Stimulated activated effector memory CD8-positive, alpha-beta T cell treated with anti-CD3 and anti-CD28 coated beads, Interleukin-12 subunit alpha, Interleukin-12 subunit beta, amount 100 ng/mL, for 72 hours (primary cell): ENCODE results near the gene NFKBIE.

ENCODE experiments used
- ATAC-seq: fragments of 150-1000 bp; cut with Tn5 transposase; 2 replicates; pipeline ENCODE4 v1.10.0; 2021
- DNase-seq, 2 donors: peaks; one replicate each; pipeline ENCODE4 v3.0.0; 2021 to 2022; ENCODE audit warnings: low spot score in 2 of 2
- H3K27ac Mint-ChIP-seq: one replicate; pipeline ENCODE4 v1.8.0; 2022; ENCODE audit warnings: mild to moderate bottlenecking, mixed read lengths
- H3K36me3 Mint-ChIP-seq: one replicate; pipeline ENCODE4 v1.8.0; 2022; ENCODE audit warnings: mild to moderate bottlenecking, mixed read lengths
- H3K4me1 Mint-ChIP-seq: one replicate; pipeline ENCODE4 v1.8.0; 2022; ENCODE audit warnings: mixed read lengths
- H3K4me3 Mint-ChIP-seq: one replicate; pipeline ENCODE4 v1.8.0; 2022; ENCODE audit warnings: mild to moderate bottlenecking, mixed read lengths
- H3K9me3 Mint-ChIP-seq: one replicate; pipeline ENCODE4 v1.8.0; 2022; ENCODE audit warnings: mixed read lengths

The NFKBIE gene

DNA sequence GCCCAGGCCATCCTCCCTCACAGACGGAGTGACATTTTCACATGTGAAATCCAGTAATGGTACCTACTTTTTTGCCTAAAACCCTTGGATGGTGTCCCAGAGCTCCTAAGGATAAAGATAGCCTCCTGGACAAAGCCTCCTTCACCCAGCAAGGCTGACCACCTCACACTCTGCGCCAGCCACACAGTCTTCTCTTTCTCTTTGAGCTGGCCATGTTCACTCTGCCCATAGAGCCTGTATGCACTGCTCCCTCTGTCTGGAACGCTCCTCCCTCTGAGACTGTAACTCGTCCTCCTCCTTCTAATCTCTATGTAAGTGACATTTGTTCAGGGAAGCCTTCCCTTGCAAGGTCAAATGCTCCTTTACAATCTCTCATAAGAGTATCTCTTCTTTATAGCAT lies 19.5 kb upstream of the NFKBIE start:
- no peaks in the 10 kb centered on the region for H3K9me3 Mint-ChIP-seq
- no peak for ATAC-seq
- H3K4me1 Mint-ChIP-seq: no peaks in the 10 kb centered on the region
- peaks cover 4% of the 10 kb centered on the region for H3K36me3 Mint-ChIP-seq
- no peak overlapping the region for H3K4me3 Mint-ChIP-seq
- DNase-seq: no peak
- no peak overlapping the region for H3K27ac Mint-ChIP-seq

DNA sequence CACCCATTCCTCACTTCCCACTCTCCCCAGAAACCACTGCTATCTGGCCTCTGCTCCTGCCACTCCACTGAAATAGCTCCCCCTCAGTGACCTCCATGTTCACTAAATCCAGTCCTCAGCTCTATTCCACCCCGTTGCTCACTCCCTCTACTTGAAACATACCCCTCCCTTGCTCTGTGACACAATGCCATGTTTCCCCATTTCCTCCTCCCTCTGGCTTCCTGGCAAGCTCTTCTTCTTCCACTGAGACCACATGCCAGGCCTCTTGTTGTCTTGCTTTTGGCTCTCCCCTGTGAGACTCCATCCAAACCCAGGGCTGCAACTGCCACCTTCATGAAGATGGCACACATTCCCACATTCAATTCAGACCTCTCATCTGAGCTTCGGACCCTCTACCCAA lies 18.8 kb upstream of the NFKBIE start:
- H3K27ac Mint-ChIP-seq: no peak overlapping the region
- no peaks in the 10 kb centered on the region for H3K36me3 Mint-ChIP-seq
- H3K4me3 Mint-ChIP-seq: no peak overlapping the region

GRCh38 chr6:44278774-44279697 lies 13.7 kb upstream of the NFKBIE start:
- Mint-ChIP-seq H3K4me3 (no peak overlapping the region), H3K9me3 (no peaks in the 10 kb centered on the region), H3K27ac (no peak overlapping the region), H3K36me3 (no peaks in the 10 kb centered on the region), H3K4me1 (peaks cover 6% of the 10 kb centered on the region)
- DNase-seq (no peak), ATAC-seq (no peak)

More for the DNA sequence above, 18.8 kb upstream of the NFKBIE start:
- DNase-seq (no peak), ATAC-seq (no peak)
- Mint-ChIP-seq H3K4me1 (peaks cover 4% of the 10 kb centered on the region), H3K9me3 (no peaks in the 10 kb centered on the region)

GRCh38 chr6:44278315-44278714 lies 13.0 kb upstream of the NFKBIE start:
- Mint-ChIP-seq H3K27ac (no peak overlapping the region), H3K9me3 (no peaks in the 10 kb centered on the region), H3K4me3 (no peak overlapping the region), H3K36me3 (no peaks in the 10 kb centered on the region), H3K4me1 (peaks cover 6% of the 10 kb centered on the region)
- no peak for DNase-seq
- ATAC-seq: no peak

GRCh38 chr6:44277763-44278162 lies 12.4 kb upstream of the NFKBIE start:
- H3K36me3 Mint-ChIP-seq: no peaks in the 10 kb centered on the region
- peaks cover 6% of the 10 kb centered on the region for H3K4me1 Mint-ChIP-seq
- H3K27ac Mint-ChIP-seq: no peak overlapping the region
- no peak overlapping the region for H3K4me3 Mint-ChIP-seq
- no peak for DNase-seq
- no peaks in the 10 kb centered on the region for H3K9me3 Mint-ChIP-seq
- no peak for ATAC-seq

DNA sequence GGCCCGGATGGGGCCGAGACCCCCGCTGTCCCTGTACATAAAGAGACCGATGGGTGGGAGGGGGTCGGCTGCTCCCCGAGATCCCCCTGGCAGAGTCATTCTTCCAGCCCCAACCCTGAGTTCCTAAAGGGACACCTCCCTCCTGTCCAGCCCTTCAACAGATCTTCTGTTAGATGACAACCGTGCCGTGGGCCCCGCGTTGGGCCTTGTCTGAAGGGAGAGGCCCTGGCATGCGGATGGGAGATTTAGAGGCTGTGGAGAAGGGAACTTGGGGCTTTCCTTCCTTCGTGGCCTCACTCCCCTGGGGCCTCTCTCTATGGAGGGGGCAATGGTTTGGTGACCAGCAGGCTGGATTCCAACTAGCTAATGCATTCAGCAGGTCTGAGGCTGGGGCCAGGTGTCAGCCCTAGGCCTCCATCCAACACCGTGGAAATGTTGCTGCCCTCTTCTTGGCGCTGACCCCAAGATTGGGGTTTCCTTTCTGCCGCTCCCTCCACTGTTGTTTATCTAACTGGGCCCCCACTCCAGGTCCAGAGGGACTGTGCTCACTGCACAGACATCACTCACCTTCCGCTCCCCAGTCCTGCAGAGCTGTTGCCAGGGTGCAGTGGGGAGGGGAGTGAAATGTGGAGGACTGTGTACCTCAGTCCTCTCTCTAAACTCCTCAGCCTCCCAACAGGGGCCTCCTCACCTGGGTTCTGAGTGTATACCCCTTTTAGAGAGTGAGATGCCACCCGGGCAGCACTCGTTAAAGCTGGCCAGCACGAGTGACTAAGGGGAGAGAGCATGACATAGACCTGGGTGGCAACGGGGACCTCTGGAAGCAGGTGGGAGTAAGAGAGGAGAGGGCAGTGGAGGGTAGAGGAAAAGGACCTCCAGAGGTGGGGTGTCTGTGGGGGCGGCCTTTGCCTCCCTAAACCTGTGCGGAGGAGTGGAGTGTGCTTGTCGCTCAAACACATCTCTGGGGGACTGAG lies 11.6 kb upstream of the NFKBIE start:
- peak overlapping the region; percentile 17 for H3K4me3 Mint-ChIP-seq

DNA sequence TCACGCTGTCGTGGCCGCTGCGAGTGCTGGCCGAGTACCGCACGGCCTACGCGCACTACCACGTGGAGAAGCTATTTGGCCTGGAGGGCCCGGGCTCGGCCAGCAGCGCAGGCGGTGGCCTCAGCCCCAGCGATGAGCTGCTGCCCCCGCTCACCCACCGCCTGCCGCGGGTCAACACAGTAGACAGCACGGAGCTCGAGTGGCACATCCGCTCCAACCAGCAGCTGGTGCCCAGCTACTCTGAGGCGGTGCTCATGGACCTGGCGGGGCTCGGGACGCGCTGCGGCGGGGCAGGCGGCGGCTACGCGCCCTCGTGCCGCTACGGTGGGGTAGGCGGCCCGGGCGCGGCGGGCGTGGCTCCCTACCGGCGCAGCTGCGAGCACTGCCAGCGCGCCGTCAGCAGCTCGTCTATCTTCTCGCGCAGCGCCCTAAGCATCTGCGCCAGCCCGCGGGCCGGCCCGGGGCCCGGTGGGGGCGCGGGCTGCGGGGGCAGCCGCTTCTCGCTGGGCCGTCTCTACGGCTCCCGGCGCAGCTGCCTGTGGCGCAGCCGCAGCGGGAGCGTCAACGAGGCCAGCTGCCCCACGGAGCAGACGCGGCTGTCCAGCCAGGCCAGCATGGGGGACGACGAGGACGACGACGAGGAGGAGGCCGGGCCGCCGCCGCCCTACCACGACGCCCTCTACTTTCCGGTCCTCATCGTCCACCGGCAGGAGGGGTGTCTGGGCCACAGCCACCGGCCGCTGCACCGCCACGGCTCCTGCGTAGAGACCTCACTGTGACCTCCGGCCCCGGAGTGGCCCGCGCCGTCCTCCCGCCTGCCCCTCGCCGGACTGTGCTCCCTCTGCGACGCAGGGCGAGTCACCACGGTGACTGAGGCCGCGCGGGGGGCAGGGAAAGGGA lies 10.6 kb upstream of the NFKBIE start:
- Mint-ChIP-seq H3K27ac (no peak overlapping the region), H3K36me3 (no peaks in the 10 kb centered on the region), H3K9me3 (no peaks in the 10 kb centered on the region), H3K4me1 (peaks cover 10% of the 10 kb centered on the region), H3K4me3 (no peak overlapping the region)
- no peak for DNase-seq
- ATAC-seq: peak; percentile 58

More for the DNA sequence above, 11.6 kb upstream of the NFKBIE start:
- Mint-ChIP-seq H3K9me3 (no peaks in the 10 kb centered on the region), H3K36me3 (no peaks in the 10 kb centered on the region), H3K4me1 (peaks cover 6% of the 10 kb centered on the region), H3K27ac (no peak overlapping the region)
- DNase-seq (no peak), ATAC-seq (no peak)

GRCh38 chr6:44275271-44275748 lies 10.0 kb upstream of the NFKBIE start:
- no peak for DNase-seq
- no peaks in the 10 kb centered on the region for H3K36me3 Mint-ChIP-seq
- no peak for ATAC-seq
- peaks cover 11% of the 10 kb centered on the region for H3K4me1 Mint-ChIP-seq
- no peak overlapping the region for H3K27ac Mint-ChIP-seq
- H3K9me3 Mint-ChIP-seq: no peaks in the 10 kb centered on the region
- H3K4me3 Mint-ChIP-seq: peak overlapping the region; percentile 0

DNA sequence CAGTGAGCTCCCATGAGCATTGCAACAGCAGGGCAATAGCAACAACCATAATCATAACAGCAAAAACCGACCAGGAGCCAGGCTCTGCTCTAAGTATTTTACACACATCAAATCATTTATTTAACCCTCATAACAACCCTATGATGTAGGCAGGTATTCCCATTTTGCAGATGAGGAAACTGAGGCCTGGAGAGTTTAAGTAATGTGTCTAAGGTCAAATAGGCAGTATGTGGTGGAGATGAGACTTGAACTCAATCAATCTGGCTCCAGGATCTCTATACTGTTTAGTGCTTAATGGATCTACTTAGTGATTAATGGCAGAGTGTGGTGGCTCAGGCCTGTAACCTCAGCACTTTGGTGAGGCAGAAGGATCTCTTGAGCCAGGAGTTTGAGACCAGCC lies 8.3 kb upstream of the NFKBIE start:
- H3K9me3 Mint-ChIP-seq: no peaks in the 10 kb centered on the region
- H3K4me1 Mint-ChIP-seq: peaks cover 18% of the 10 kb centered on the region
- no peak for ATAC-seq
- no peak overlapping the region for H3K27ac Mint-ChIP-seq
- DNase-seq: no peak
- H3K4me3 Mint-ChIP-seq: no peak overlapping the region
- no peaks in the 10 kb centered on the region for H3K36me3 Mint-ChIP-seq

DNA sequence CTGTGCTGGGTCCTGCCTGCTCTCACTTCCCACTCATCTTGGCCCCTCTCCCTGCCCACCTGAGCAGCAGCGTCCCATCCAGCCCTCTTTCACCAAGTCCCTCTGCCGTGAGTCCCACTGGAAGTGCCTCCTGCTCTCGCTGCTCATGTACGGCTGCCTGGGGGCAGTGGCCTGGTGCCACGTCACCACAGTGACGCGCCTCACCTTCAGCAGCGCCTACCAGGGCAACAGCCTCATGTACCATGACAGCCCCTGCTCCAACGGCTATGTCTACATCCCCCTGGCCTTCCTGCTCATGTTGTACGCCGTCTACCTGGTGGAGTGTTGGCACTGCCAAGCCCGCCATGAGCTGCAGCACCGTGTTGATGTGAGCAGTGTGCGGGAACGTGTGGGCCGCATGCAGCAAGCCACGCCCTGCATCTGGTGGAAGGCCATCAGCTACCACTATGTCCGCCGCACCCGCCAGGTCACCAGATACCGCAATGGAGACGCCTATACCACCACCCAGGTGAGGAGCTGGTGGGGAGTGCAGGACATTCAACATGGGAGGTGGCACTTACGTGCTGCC lies 7.7 kb upstream of the NFKBIE start:
- ATAC-seq (no peak), DNase-seq (no peak)
- H3K9me3 Mint-ChIP-seq: no peaks in the 10 kb centered on the region
- H3K27ac Mint-ChIP-seq: no peak overlapping the region
- H3K36me3 Mint-ChIP-seq: no peaks in the 10 kb centered on the region
- no peak overlapping the region for H3K4me3 Mint-ChIP-seq
- peaks cover 18% of the 10 kb centered on the region for H3K4me1 Mint-ChIP-seq

DNA sequence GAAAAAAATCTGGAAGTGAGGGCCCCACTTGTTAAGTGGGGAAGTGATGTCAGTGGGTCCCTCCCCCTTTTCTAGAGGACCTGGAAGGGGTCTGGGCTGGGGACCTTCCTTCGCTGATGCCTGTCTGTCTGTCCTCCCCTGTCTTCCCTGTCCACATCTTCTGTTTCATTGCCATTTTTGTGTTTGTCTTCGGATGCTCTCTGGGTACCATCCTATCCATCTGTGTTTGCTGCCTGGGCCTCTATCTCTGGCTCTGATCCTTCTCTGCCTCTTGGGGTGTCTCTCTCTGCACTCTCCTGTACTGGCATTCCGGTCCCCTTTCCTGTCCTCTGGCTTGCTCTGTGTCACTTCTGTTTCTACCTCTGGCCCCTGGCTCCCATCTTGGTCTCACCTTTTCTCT lies 7.2 kb upstream of the NFKBIE start:
- DNase-seq: no peak
- Mint-ChIP-seq H3K36me3 (no peaks in the 10 kb centered on the region), H3K4me1 (peaks cover 18% of the 10 kb centered on the region), H3K4me3 (no peak overlapping the region), H3K9me3 (no peaks in the 10 kb centered on the region), H3K27ac (no peak overlapping the region)
- no peak for ATAC-seq

- DNase-seq (no peak), ATAC-seq (no peak)
- Mint-ChIP-seq H3K9me3 (no peaks in the 10 kb centered on the region), H3K36me3 (peaks cover 2% of the 10 kb centered on the region), H3K4me1 (peaks cover 21% of the 10 kb centered on the region), H3K27ac (no peak overlapping the region), H3K4me3 (no peak overlapping the region)
Measured at GRCh38 chr6:44271914-44272313, 6.6 kb upstream of the NFKBIE start.

- Mint-ChIP-seq H3K9me3 (no peaks in the 10 kb centered on the region), H3K36me3 (peaks cover 8% of the 10 kb centered on the region), H3K27ac (no peak overlapping the region), H3K4me1 (peaks cover 27% of the 10 kb centered on the region), H3K4me3 (peak overlapping the region; percentile 42)
- ATAC-seq (no peak), DNase-seq (no peak)
Measured at GRCh38 chr6:44271406-44271723, 6.0 kb upstream of the NFKBIE start.

- ATAC-seq (no peak), DNase-seq (no peak)
- Mint-ChIP-seq H3K36me3 (peaks cover 13% of the 10 kb centered on the region), H3K27ac (no peak overlapping the region), H3K9me3 (no peaks in the 10 kb centered on the region), H3K4me3 (peak overlapping the region; percentile 66), H3K4me1 (peaks cover 32% of the 10 kb centered on the region)
Measured at GRCh38 chr6:44270526-44271405, 5.4 kb upstream of the NFKBIE start.
